SK-N-SH (cell line): ENCODE measurements around the gene NOP16. TPM values are rescaled to one million over a fixed set of nuclear protein-coding genes. Genes with fewer than 3 reads are reported as not detected.

Source experiments
- CTCF ChIA-PET: fragments of 300-600, 350-600 bp; formaldehyde crosslinking; extraction: SDS; loops from one replicate; lab custom pipeline; 2021; lab: Yijun Ruan, JAX
- POLR2A ChIA-PET: fragments of 350-600 bp; sonication (Branson Sonifier 250); formaldehyde crosslinking; extraction: SDS; loops from one replicate; lab custom pipeline; 2020; ENCODE audit warnings: antibody characterized with exemption, inconsistent platforms; lab: Yijun Ruan, JAX
- DNase-seq: peaks from one replicate; pipeline ENCODE4 v3.0.0; 2012
- H2AFZ ChIP-seq: fragments of 200-600 bp; sonication (generic); 2 replicates; pipeline ENCODE4 v1.8.1; 2016; ENCODE audit warnings: antibody characterized with exemption, mild to moderate bottlenecking, low read depth
- H3F3A ChIP-seq: fragments of 200-600 bp; sonication (generic); replicated peaks from 2 replicates; pipeline ENCODE3; 2016; ENCODE audit warnings: antibody characterized with exemption, mild to moderate bottlenecking; ENCODE audit not compliant: insufficient read depth
- H3K27ac ChIP-seq, 2 experiments: fragments of 200-500 bp in 1 of 2; fragments of 200-600 bp in 1 of 2; sonication (Bioruptor generic) in 1 of 2; sonication (generic), shearing (Covaris generic) in 1 of 2; 2 replicates each; pipeline versions ENCODE4 v1.5.1 to v1.6.1; 2014 to 2016; ENCODE audit warnings: low read depth in 2 of 2, inconsistent platforms in 1 of 2, low read length in 1 of 2, mild to moderate bottlenecking in 1 of 2, mixed read lengths in 1 of 2
- H3K27me3 ChIP-seq: fragments of 200-600 bp; sonication (generic), shearing (Covaris generic); 2 replicates; pipeline ENCODE4 v1.6.1; 2016; ENCODE audit warnings: mixed run types; ENCODE audit not compliant: insufficient read depth
- H3K36me3 ChIP-seq, 2 experiments: fragments of 200-500 bp in 1 of 2; fragments of 200-600 bp in 1 of 2; sonication (Bioruptor generic) in 1 of 2; sonication (generic) in 1 of 2; replicated peaks in 1 of 2; 2 replicates each; pipeline versions ENCODE3 to v1.5.1; 2014 to 2016; ENCODE audit warnings: low read length in 1 of 2, mild to moderate bottlenecking in 1 of 2; ENCODE audit not compliant: insufficient read depth in 2 of 2, control insufficient read depth in 1 of 2
- H3K4me1 ChIP-seq, 2 experiments: fragments of 200-500 bp in 1 of 2; fragments of 200-600 bp in 1 of 2; sonication (Bioruptor generic) in 1 of 2; sonication (generic), shearing (Covaris generic) in 1 of 2; 2 replicates each; pipeline versions ENCODE4 v1.5.1 to v1.6.1; 2014 to 2016; ENCODE audit warnings: low read depth in 1 of 2, low read length in 1 of 2, mixed run types in 1 of 2; ENCODE audit not compliant: insufficient read depth in 2 of 2, control insufficient read depth in 1 of 2
- H3K4me2 ChIP-seq: fragments of 200-600 bp; sonication (generic), shearing (Covaris generic); 2 replicates; pipeline ENCODE4 v1.6.1; 2017; ENCODE audit warnings: mixed run types
- H3K4me3 ChIP-seq, 2 experiments: fragments of 200-500 bp in 1 of 2; fragments of 200-600 bp in 1 of 2; sonication (Bioruptor generic) in 1 of 2; sonication (generic), shearing (Covaris generic) in 1 of 2; 2 replicates each; pipeline versions ENCODE4 v1.5.1 to v1.8.1; 2014 to 2016; ENCODE audit warnings: low read depth in 2 of 2, inconsistent platforms in 1 of 2, low read length in 1 of 2, mild to moderate bottlenecking in 1 of 2, mixed read lengths in 1 of 2, moderate library complexity in 1 of 2
- H3K79me2 ChIP-seq: fragments of 200-600 bp; sonication (generic); 2 replicates; pipeline ENCODE4 v1.8.1; 2017; ENCODE audit warnings: mild to moderate bottlenecking; ENCODE audit not compliant: insufficient read depth
- H3K9ac ChIP-seq: fragments of 200-600 bp; sonication (generic); 2 replicates; pipeline ENCODE4 v1.6.1; 2017; ENCODE audit warnings: mixed run types
- H3K9me2 ChIP-seq: fragments of 200-600 bp; sonication (generic); 2 replicates; pipeline ENCODE4 v1.6.1; 2017; ENCODE audit warnings: mixed run types
- H3K9me3 ChIP-seq: fragments of 200-600 bp; sonication (generic); 2 replicates; pipeline ENCODE4 v1.6.1; 2017; ENCODE audit warnings: mixed run types, mild to moderate bottlenecking, moderate library complexity
- H4K20me1 ChIP-seq: fragments of 200-600 bp; sonication (generic); 2 replicates; pipeline ENCODE4 v1.6.1; 2017; ENCODE audit warnings: mild to moderate bottlenecking, mixed run types; ENCODE audit not compliant: insufficient read depth
- ELF1 ChIP-seq: IDR thresholded peaks from 2 replicates; pipeline ENCODE4 v1.4.0; 2012
- MXI1 ChIP-seq: IDR thresholded peaks from 2 replicates; pipeline ENCODE4 v1.6.1; 2012; ENCODE audit warnings: mild to moderate bottlenecking, low read depth, low read length, improper control_type of control experiment
- TAF1 ChIP-seq: IDR thresholded peaks from 2 replicates; pipeline ENCODE4 v1.6.1; 2012; ENCODE audit warnings: low read depth, mild to moderate bottlenecking, low read length, moderate library complexity, borderline replicate concordance
- TCF12 ChIP-seq: IDR thresholded peaks from 2 replicates; pipeline ENCODE4 v1.4.0; 2012
- TEAD4 ChIP-seq: IDR thresholded peaks from 2 replicates; pipeline ENCODE4 v1.4.0; 2012; ENCODE audit warnings: mild to moderate bottlenecking, borderline replicate concordance; ENCODE audit not compliant: insufficient read depth
- ZBTB33 ChIP-seq: IDR thresholded peaks from 2 replicates; pipeline ENCODE4 v1.4.0; 2012; ENCODE audit warnings: low read depth, borderline replicate concordance
- WGBS: methylation state at CpG from one replicate; pipeline ENCODE4 v1.1.6; 2017; ENCODE audit warnings: low lambda C conversion rate; 5-methylcytosine and 5-hydroxymethylcytosine counted together
- polyA plus RNA-seq, 3 experiments: library from polyadenylated mRNA; depleted of rRNA; stranded (reverse); fragments of >200 nt; gene quantifications; 2 replicates each; pipeline ENCODE4 v1.2.3, GENCODE V29; 2012

NOP16 gene
- polyA plus RNA-seq, 1 of the 3 experiments (the other 2 are of a cell fraction): 158 TPM

GRCh38 chr5:176418251-176418650 lies 29.9 kb upstream of the NOP16 start:
- TF ChIP-seq MXI1: no peak
- TF ChIP-seq ZBTB33: no peak
- no peak for TF ChIP-seq TEAD4
- no peak for TF ChIP-seq TAF1
- TF ChIP-seq, all 33 proteins: peak for 0
- H2AFZ ChIP-seq: no peak overlapping the region
- no peak overlapping the region for H3K4me2 ChIP-seq
- no peaks in the 10 kb centered on the region; the same call in 1 of the 2 replicates for H3K27me3 ChIP-seq
- H3K9me3 ChIP-seq: no peaks in the 10 kb centered on the region
- no peaks in the 10 kb centered on the region for H3K36me3 ChIP-seq
- H3K27ac ChIP-seq: no peak overlapping the region
- H3K4me3 ChIP-seq: no peak overlapping the region
- no peak for DNase-seq
- peaks cover 0 to 12% of the 10 kb centered on the region in 2 experiments; a peak in 2 of 4 replicates for H3K4me1 ChIP-seq
- WGBS: 63% methylated on average over 9 of the region's 9 CpGs
- H3K79me2 ChIP-seq: peaks cover 18% of the 10 kb centered on the region; the same call in 1 of the 2 replicates
- H3F3A ChIP-seq: no peaks in the 10 kb centered on the region
- no peaks in the 10 kb centered on the region for H4K20me1 ChIP-seq
- ChIA-PET CTCF (interaction anchor here (0.7 to 3.6 kb wide), 5 partner anchors 11 to 202 kb away, joined by 3 to 47 read pairs (median 3); partner anchors contain the start of gene FAF2), POLR2A (interaction anchor here (0.8 kb wide), 1 partner anchor 229 kb away, joined by 3 read pairs; the partner anchor contains the start of gene TSPAN17)
- no peak overlapping the region for H3K9ac ChIP-seq
- no peaks in the 10 kb centered on the region for H3K9me2 ChIP-seq

GRCh38 chr5:176416965-176417364 lies 28.6 kb upstream of the NOP16 start:
- H3K4me2 ChIP-seq: peak overlapping the region; percentile 71
- ChIA-PET CTCF (interaction anchor here (0.6 to 3.6 kb wide), 37 partner anchors 10 to 687 kb away, joined by 3 to 47 read pairs (median 4); partner anchors contain the start of genes EIF4E1B, FAF2, HIGD2A and NOP16), POLR2A (interaction anchor here (0.9 to 1.9 kb wide), 3 partner anchors 27 to 126 kb away, joined by 3 to 6 read pairs (median 4); partner anchors contain the start of gene KIAA1191)
- no peaks in the 10 kb centered on the region for H3K36me3 ChIP-seq
- no peaks in the 10 kb centered on the region for H3K9me3 ChIP-seq
- H3K27me3 ChIP-seq: no peaks in the 10 kb centered on the region
- H3K4me3 ChIP-seq: peak overlapping the region in 1 of 2 experiments; percentile 97; a peak in 1 of 4 replicates
- peaks cover 18% of the 10 kb centered on the region; the same call in 1 of the 2 replicates for H3K79me2 ChIP-seq
- DNase-seq: no peak
- no peak for TF ChIP-seq ELF1
- TF ChIP-seq TCF12: no peak
- H4K20me1 ChIP-seq: no peaks in the 10 kb centered on the region
- H3K9me2 ChIP-seq: no peaks in the 10 kb centered on the region
- peaks cover 0 to 12% of the 10 kb centered on the region in 2 experiments; a peak in 2 of 4 replicates for H3K4me1 ChIP-seq
- H3F3A ChIP-seq: no peaks in the 10 kb centered on the region
- no peak overlapping the region for H3K9ac ChIP-seq
- 81% methylated on average over 11 of the region's 11 CpGs for WGBS
- no peak overlapping the region for H3K27ac ChIP-seq
- peak overlapping the region; percentile 71 for H2AFZ ChIP-seq
